Right atrium auricular region (tissue), 2 donors: Measurements from ENCODE around the gene MSL3B.

ENCODE experiments used
- DNase-seq: peaks from one replicate; pipeline ENCODE4 v3.0.0-alpha.2; 2019; ENCODE audit warnings: low spot score
- H3K27ac ChIP-seq, 2 donors: fragments of 200-600 bp; sonication (generic); 1 replicate in 1 of 2; 2 replicates in 1 of 2; pipeline ENCODE4 v1.5.1; 2016 to 2019
- H3K27me3 ChIP-seq, 2 donors: fragments of 200-600 bp; sonication (generic); one replicate each; pipeline versions ENCODE4 v1.5.1 to v1.6.0; 2017 to 2019
- H3K36me3 ChIP-seq: fragments of 200-600 bp; sonication (generic); one replicate; pipeline ENCODE4 v1.5.1; 2016
- H3K4me1 ChIP-seq, 2 donors: fragments of 200-600 bp; sonication (generic); one replicate each; pipeline versions ENCODE4 v1.5.1 to v1.6.0; 2017 to 2019
- H3K4me3 ChIP-seq, 2 donors: fragments of 200-600 bp; sonication (generic); 1 replicate in 1 of 2; 2 replicates in 1 of 2; pipeline ENCODE4 v1.5.1; 2017 to 2019; ENCODE audit warnings: mild to moderate bottlenecking in 1 of 2, moderate library complexity in 1 of 2
- H3K9me3 ChIP-seq, 2 donors: fragments of 200-600 bp; sonication (generic); one replicate each; pipeline ENCODE4 v1.5.1; 2019
- CTCF ChIP-seq, 2 donors: fragments of 200-600 bp; sonication (generic); IDR thresholded peaks; one replicate each; pipeline ENCODE4 v1.5.1; 2019; ENCODE audit warnings: antibody characterized with exemption in 2 of 2

The MSL3B gene

DNA sequence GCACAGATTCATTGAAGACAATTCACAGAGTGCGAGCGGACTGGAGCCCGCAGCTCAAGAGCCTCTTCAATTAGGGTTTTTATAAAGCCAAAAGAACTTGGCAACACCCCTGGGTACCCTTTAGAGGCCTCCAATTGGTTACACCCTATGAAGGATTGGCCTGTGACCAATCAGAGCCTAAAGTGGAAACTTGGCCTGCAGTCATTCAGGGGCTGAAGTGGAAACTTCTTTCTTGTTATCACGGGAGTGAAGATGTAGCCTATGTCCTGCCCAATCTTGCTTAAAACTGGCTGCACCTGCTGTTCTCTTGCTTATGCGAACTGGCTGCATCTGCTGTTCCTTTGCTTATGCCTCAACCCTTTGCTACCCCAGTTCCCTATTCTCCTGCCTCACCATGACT lies 12.0 kb downstream of the MSL3B start:
- Histone ChIP-seq H3K4me3 (no peak overlapping the region), H3K4me1 (peaks cover 0 to 11% of the 10 kb centered on the region in 2 donors), H3K27ac (no peak overlapping the region), H3K9me3 (no peaks in the 10 kb centered on the region), H3K27me3 (no peaks in the 10 kb centered on the region), H3K36me3 (no peaks in the 10 kb centered on the region)
- no peak for DNase-seq
- no peak for TF ChIP-seq CTCF (IDR thresholded peaks at IDR 0.05)

GRCh38 chr2:233855345-233855744 lies 12.8 kb downstream of the MSL3B start:
- Histone ChIP-seq H3K27me3 (no peaks in the 10 kb centered on the region), H3K4me3 (no peak overlapping the region), H3K27ac (no peak overlapping the region), H3K9me3 (no peaks in the 10 kb centered on the region), H3K4me1 (peaks cover 0 to 11% of the 10 kb centered on the region in 2 donors), H3K36me3 (no peaks in the 10 kb centered on the region)
- no peak for DNase-seq
- no peak for TF ChIP-seq CTCF (IDR thresholded peaks at IDR 0.05)

- peak; percentile 95 for DNase-seq
- Histone ChIP-seq H3K36me3 (no peaks in the 10 kb centered on the region), H3K4me3 (peak within 1 kb of the TSS; percentile 59 to 73), H3K27ac (peak within 1 kb of the TSS; percentile 53 to 58), H3K27me3 (no peaks in the 10 kb centered on the region), H3K4me1 (peaks cover 0 to 11% of the 10 kb centered on the region in 2 donors), H3K9me3 (no peaks in the 10 kb centered on the region)
- TF ChIP-seq CTCF (IDR thresholded peaks at IDR 0.05) = no peak
Observed at GRCh38 chr2:233854241-233854981, 13.8 kb downstream of the MSL3B start, which contains the start of gene HJURP. HJURP (minus strand) TSS chr2:233854535; CDS start chr2:233854500, 35 bp downstream.

- Histone ChIP-seq H3K27me3 (no peaks in the 10 kb centered on the region), H3K9me3 (no peaks in the 10 kb centered on the region), H3K36me3 (no peaks in the 10 kb centered on the region), H3K4me1 (peaks cover 0 to 11% of the 10 kb centered on the region in 2 donors), H3K4me3 (peak overlapping the region; percentile 59 to 73), H3K27ac (no peak overlapping the region)
- no peak for TF ChIP-seq CTCF (IDR thresholded peaks at IDR 0.05)
- no peak for DNase-seq
Observed at GRCh38 chr2:233853883-233854240, 14.3 kb downstream of the MSL3B start.

DNA sequence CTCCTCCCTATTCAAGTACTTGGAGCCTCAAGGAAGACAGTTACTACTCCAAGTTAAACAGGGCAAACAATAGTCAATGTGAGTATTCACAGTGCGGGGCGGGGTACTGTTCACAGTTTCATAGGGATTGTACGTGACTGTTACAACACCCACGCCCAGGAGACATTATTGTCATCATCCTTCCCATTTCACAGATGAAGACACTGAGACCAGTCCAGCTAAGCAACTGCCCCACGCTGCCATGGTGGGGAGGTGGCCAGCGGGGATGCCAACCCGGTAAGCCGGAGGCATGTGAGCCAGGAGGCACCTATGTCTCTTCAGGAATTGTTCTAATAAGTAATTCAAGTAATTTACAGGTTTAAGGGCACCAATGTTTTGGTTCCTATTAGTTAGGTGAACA lies 14.8 kb downstream of the MSL3B start:
- TF ChIP-seq CTCF (IDR thresholded peaks at IDR 0.05) = no peak
- no peaks in the 10 kb centered on the region for H3K9me3 ChIP-seq
- peaks cover 0 to 11% of the 10 kb centered on the region in 2 donors for H3K4me1 ChIP-seq
- no peak overlapping the region for H3K27ac ChIP-seq
- peak overlapping the region in 1 of 2 donors; percentile 73 for H3K4me3 ChIP-seq
- H3K36me3 ChIP-seq = no peaks in the 10 kb centered on the region
- no peak for DNase-seq
- no peaks in the 10 kb centered on the region for H3K27me3 ChIP-seq

- no peaks in the 10 kb centered on the region for H3K27me3 ChIP-seq
- no peaks in the 10 kb centered on the region for H3K36me3 ChIP-seq
- no peak overlapping the region for H3K27ac ChIP-seq
- H3K4me3 ChIP-seq = no peak overlapping the region
- TF ChIP-seq CTCF (IDR thresholded peaks at IDR 0.05) = no peak
- H3K4me1 ChIP-seq = peaks cover 0 to 11% of the 10 kb centered on the region in 2 donors
- no peaks in the 10 kb centered on the region for H3K9me3 ChIP-seq
- DNase-seq = no peak
Observed at GRCh38 chr2:233852056-233852455, 16.1 kb downstream of the MSL3B start.
